HL-60/S4 treated with retinoic acid at 250 ng/mL for 4 days and 3 days (cell line): ENCODE results near the gene ABCG4.
"Not testable (repeated sequence)": the region's sequence is repeated elsewhere in the genome, so short reads cannot be mapped to it uniquely, and the experiment has no call there.

ENCODE experiments used
- in situ Hi-C: fragments of 300-500 bp; cut with MboI; formaldehyde crosslinking; loops from 2 replicates; pipeline ENCODE4 v1.7.0; 2022; ENCODE audit warnings: low sequenced_read_pairs

The ABCG4 gene

GRCh38 chr11:119149018-119149785 lies at the start of gene ABCG4:
ABCG4 (plus strand) TSS chr11:119149052; CDS start chr11:119149966, 914 bp downstream.
- in situ Hi-C loops, result no loop called here

- in situ Hi-C loops, result no loop called here
These were observed 49.1 kb upstream of the ABCG4 start for GRCh38 chr11:119099711-119100110.

- in situ Hi-C loops, result no loop called here
These were observed 48.4 kb upstream of the ABCG4 start for GRCh38 chr11:119100246-119100970.

- in situ Hi-C loops, result no loop called here
These were observed 47.7 kb upstream of the ABCG4 start for GRCh38 chr11:119100994-119101758.

- in situ Hi-C loops, result no loop called here
These were observed 47.0 kb upstream of the ABCG4 start, which contains the start of gene DPAGT1 for GRCh38 chr11:119101759-119102423. DPAGT1 (minus strand) TSS chr11:119101853; CDS start chr11:119101655, 198 bp downstream.

- in situ Hi-C loops, result not testable (repeated sequence)
These were observed 45.6 kb upstream of the ABCG4 start for GRCh38 chr11:119103161-119103664.

- in situ Hi-C loops, result no loop called here
These were observed 45.1 kb upstream of the ABCG4 start for GRCh38 chr11:119103793-119104192.

GRCh38 chr11:119106564-119107537 lies 42.0 kb upstream of the ABCG4 start, which contains the start of gene C2CD2L:
C2CD2L (plus strand) TSS chr11:119107344; CDS start chr11:119107742, 398 bp downstream.
- in situ Hi-C loops, result no loop called here

GRCh38 chr11:119107538-119108145 lies 41.2 kb upstream of the ABCG4 start:
- in situ Hi-C loops, result no loop called here

- in situ Hi-C loops, result no loop called here
These were observed 40.6 kb upstream of the ABCG4 start for GRCh38 chr11:119108146-119108856.

GRCh38 chr11:119108857-119109221 lies 40.0 kb upstream of the ABCG4 start:
- in situ Hi-C loops, result no loop called here

GRCh38 chr11:119109843-119110242 lies 39.0 kb upstream of the ABCG4 start:
- in situ Hi-C loops, result no loop called here

- in situ Hi-C loops, result no loop called here
These were observed 38.4 kb upstream of the ABCG4 start for GRCh38 chr11:119110439-119110838.

- in situ Hi-C loops, result no loop called here
These were observed 37.4 kb upstream of the ABCG4 start for GRCh38 chr11:119111361-119111925.

- in situ Hi-C loops, result no loop called here
These were observed 36.4 kb upstream of the ABCG4 start for GRCh38 chr11:119112314-119113020.

- in situ Hi-C loops, result no loop called here
These were observed 35.1 kb upstream of the ABCG4 start for GRCh38 chr11:119113716-119114115.

- in situ Hi-C loops, result no loop called here
These were observed 34.5 kb upstream of the ABCG4 start for GRCh38 chr11:119114351-119114750.
